Measurements from ENCODE around the gene FGFR4.

Gene FGFR4

GRCh38 chr5:177142778-177143177, 56.1 kb downstream of the FGFR4 start:
- Histone ChIP-seq H3K27ac (ENCODE audit: low read depth, low read length) (no peak overlapping the region), H3K27me3 (ENCODE audit: control insufficient read depth in 5 of 5, insufficient read depth in 4 of 5, low read length in 5 of 5) (no peaks in the 10 kb centered on the region), H3K9ac (ENCODE audit: low read length in 5 of 5) (no peak overlapping the region), H3K36me3 (ENCODE audit: control insufficient read depth in 5 of 5, insufficient read depth in 5 of 5, low read length in 5 of 5) (peaks cover 12 to 50% (median 28%) of the 10 kb centered on the region in 5 donors), H3K4me1 (ENCODE audit: control insufficient read depth in 5 of 5, insufficient read depth in 5 of 5, low read length in 5 of 5) (peaks cover 0 to 13% (median 6%) of the 10 kb centered on the region in 5 donors), H3K9me3 (ENCODE audit: control insufficient read depth in 5 of 5, low read length in 5 of 5) (no peaks in the 10 kb centered on the region), H3K4me3 (ENCODE audit: low read depth in 1 of 5, low read length in 5 of 5) (no peak overlapping the region)

GRCh38 chr5:177146891-177147638, 60.4 kb downstream of the FGFR4 start:
- Histone ChIP-seq H3K9me3 (ENCODE audit: control insufficient read depth in 5 of 5, low read length in 5 of 5) (no peaks in the 10 kb centered on the region), H3K9ac (ENCODE audit: low read length in 5 of 5) (no peak overlapping the region), H3K27ac (ENCODE audit: low read depth, low read length) (no peak overlapping the region), H3K36me3 (ENCODE audit: control insufficient read depth in 5 of 5, insufficient read depth in 5 of 5, low read length in 5 of 5) (peaks cover 13 to 72% (median 44%) of the 10 kb centered on the region in 5 donors), H3K4me3 (ENCODE audit: low read depth in 1 of 5, low read length in 5 of 5) (no peak overlapping the region), H3K4me1 (ENCODE audit: control insufficient read depth in 5 of 5, insufficient read depth in 5 of 5, low read length in 5 of 5) (peaks cover 0 to 3% (median 0%) of the 10 kb centered on the region in 5 donors), H3K27me3 (ENCODE audit: control insufficient read depth in 5 of 5, insufficient read depth in 4 of 5, low read length in 5 of 5) (no peaks in the 10 kb centered on the region)
